ENCODE results near the gene RFT1.

GRCh38 chr3:53169045-53169831 lies 39.0 kb upstream of the RFT1 start:
- TF ChIP-seq GATA2 (IDR thresholded peaks at IDR 0.05; ENCODE audit: low read depth, low read length) (no peak), GATA3 (IDR thresholded peaks at IDR 0.05; ENCODE audit: low read depth, low read length) (no peak)

All from SH-SY5Y (cell line).